GM21390 (cell line): Measurements from ENCODE around the gene DSCAM.
"Not testable (repeated sequence)": the region's sequence is repeated elsewhere in the genome, so short reads cannot be mapped to it uniquely, and the experiment has no call there.

Experiments
- ATAC-seq: cut with Tn5 transposase; IDR thresholded peaks from one replicate; pipeline ENCODE4 v1.9.1; 2021; ENCODE audit not compliant: unreplicated experiment

DSCAM gene

DNA sequence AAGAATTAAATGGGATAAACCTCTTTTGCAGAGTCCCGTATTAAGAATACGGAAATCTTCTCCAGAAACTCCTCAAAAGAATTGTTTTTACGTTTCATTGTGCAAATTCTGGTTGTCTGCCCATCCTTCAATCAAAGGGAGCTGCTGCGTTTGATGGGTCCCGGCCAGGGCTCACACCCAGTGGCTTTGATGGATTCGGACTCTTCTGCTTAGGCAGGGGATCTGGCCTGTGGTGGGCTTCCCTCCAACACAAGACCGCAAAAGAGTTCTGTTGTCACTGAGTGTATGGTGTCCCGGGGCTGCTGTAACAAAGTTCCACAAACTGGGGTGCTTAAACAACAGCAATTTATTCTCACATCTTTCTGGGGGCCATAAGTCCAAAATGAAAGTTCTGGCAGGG is 577.7 kb downstream of the DSCAM start:
- ATAC-seq: no peak

DNA sequence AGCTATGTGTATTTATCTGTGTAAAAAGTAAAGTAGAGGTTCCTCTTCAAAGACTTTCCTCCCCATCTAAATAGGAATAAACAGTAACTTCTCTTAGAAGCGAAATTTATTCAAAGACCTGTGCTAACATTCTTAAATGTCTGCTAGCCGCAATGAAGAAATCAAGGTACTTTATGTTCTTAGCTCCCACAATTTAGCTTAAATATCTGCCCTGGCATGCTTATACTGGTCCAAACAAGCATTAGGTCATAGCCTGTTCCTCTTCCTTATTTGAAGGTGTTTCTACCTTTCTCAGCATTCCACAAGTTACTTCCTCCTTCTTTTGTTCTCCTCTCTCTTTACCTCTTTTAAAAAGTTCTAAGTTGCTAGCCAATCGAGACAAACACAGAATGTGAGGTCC is 588.5 kb downstream of the DSCAM start:
- not testable (repeated sequence) for ATAC-seq

DNA sequence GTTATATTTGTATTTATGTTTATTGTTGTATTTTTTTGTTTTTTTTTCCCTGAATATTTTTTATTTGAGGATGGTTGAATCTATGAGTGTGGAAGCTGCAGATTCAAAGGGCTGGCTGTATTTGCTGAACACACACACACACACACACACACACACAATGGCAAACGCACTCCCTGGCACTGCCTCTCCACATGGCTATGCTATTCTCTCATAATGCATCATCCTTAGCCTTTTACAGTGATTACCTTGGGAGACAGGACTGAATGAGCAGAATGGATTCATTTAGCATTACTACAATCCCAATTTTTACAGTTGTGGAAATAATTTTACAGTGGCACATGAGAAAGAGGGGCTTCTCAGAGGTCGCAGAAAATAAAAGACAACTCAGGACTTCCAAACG is 589.6 kb downstream of the DSCAM start:
- no peak for ATAC-seq

DNA sequence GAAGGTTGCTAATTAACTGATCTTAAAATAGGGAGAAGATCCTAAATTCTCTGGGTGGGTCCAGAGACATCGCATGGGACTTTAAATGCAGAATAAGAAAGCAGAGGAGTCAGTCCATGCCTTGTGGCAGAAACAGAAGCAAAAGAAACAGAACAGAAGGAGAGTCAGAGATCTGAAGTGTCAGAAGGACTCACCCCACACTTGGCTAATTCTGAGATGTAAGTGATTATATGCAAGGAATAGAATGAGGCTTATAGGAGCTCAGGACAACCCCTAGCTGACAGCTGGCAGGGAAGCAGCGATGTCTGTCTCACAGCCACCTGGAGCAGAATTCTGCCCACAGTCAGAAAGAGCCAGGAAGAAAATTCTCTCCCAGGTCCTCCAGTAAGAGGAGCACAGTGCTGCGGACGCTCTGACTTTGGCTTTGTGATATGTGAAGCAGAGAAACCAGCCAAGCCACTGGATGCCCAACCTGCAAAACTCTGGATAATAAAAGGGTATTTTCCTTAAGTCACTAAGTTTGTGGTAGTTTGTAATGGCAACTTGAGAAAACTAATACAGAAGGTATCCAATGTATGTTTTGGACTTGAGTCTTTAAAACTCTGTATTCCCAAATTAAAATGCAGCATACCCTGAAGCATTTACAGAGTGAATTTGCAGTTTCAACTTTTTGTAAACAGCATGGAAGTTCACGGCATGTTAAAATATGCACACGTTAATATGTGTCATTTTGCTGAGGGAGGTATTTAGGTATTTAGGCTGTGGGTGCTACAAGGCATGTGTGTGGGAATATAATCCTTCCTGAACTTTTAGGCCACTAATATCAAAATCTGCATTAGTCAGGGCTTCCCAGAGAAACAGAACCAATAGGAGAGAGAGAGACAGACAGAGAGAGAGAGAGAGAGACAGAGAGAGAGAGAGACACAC is 591.2 kb downstream of the DSCAM start:
- ATAC-seq: no peak

DNA sequence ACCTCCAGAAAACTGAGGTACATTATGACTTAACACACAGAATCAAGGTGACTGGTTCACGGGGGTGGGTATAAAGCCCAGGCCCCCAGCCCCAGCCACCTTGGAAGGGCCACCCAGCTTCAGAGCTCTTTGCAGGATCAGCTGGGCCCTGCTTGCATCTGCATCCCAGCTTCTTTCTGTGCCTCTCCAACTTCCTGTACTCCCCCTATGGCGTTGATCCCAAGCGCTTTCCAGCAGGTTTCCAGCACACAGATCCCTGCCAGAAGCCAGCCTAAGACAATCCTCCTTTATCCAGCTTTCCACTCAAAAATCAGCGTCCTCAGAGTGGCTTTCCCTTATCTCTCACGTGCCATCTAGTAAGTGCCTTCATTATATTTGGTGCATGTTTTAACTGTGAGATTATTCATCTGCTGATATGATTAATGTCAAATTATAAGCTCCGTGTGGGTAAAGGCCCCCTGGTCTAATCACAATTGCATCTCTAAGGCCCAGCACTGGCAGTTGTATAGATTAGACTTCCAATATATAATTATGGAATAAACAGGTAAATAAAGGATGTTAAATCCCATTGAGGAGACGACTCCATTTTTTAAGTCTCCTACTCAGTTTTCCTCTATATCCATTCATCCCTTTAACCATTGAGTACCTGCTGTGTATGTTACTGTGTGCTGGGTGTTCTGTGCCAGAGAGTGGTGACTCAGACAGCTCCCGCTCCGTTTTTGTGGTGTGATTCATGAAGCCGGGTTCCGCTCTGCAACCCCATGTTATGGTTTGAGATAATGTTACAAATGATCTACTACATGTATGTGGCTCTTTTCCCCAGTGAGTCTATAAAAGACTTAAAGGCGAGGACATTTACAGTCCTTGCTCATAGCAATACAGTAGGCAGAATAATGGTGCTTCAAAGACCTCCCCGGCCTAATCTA is 592.2 kb downstream of the DSCAM start:
- ATAC-seq: no peak

DNA sequence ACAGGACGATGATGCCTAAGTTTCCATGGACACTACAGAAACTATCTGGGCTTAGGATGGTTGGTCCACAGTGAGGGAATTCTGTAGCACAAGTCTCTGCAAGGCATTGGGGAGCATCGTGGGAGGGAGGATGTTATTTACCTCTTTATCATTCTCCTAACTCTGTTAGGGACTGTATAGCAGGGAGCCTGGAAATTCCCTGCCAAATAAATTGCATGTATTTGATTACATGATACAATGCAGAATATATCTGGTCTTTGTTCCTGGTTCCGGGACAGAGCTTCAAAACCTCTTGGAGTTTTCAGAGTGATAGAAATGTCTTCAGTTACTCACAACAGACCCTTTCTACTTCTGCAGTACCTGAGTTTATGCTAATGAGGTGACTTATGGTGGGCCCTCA is 593.8 kb downstream of the DSCAM start:
- ATAC-seq: no peak

DNA sequence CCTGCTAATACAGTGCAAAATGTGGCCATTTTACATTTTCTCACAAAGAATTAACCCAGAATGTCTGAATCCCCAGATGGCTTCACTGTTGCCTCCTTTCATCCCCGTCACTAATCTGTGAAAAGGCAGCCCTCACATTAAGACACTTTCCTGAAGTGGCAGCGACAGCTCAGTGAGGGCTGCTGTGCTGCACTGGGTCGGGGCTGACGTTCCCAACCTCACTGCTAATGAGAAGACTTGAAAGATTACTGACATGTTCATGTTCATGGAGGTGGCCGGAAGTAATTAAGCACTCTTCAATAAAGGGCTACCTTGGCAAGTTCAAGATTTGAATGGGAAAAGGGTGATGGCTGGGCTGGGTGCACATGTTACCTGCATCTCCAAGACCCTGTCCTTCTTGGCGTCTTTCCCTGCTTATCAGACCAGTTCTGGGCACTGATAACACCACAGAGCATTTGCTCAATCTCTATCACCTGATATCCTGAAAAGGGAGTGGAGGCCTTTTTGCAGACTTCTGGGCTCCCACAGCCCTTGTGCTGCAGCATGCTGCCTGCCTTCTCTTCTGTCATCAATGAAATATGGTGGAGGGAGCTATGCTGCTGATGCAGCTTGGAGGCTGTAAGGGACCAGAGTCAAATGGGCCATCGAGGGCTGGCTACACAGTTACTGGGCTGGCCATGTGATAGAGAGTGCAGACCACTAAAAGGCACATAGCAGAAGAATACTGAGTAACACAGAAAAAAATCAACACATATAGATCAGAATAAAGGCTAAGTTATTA is 596.3 kb downstream of the DSCAM start:
- no peak for ATAC-seq

DNA sequence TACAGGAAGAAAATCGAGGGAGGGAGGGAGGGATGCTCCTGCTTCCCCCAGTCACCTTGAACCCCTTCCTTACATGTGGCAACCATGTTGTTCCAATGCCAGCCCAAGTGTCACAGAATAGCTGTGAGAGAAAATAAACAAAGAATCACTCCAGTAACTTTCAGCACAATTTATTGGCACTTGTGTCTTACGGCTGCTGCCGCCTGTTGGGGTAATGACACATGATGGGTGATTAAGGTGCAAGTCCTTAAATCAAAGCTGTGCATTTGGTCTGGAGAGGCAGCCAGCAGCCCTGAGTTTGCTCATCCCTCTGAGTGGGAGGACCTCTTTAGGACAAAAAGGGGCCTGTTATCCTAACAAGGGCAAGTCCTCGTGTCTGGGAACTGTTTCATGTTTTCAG is 602.0 kb downstream of the DSCAM start:
- ATAC-seq: no peak

DNA sequence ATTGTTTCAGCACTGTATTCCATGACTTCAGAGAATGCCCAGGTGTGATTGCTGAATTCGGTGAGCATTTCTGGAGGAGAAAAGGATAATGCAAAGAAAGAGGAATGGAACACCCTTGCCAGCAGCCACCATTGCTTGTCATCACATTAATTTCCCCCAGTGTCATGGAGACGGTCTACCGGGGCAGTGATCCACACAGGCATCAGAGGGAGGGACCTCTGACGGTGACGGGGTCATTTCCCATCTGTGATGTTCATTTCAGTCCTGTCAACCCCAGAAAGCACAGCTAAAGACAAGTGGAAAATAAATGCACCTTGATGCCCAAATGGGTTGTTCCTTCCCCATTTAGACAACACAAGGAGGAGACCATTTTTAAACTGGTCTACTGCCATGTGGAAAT is 603.3 kb downstream of the DSCAM start:
- ATAC-seq: no peak

DNA sequence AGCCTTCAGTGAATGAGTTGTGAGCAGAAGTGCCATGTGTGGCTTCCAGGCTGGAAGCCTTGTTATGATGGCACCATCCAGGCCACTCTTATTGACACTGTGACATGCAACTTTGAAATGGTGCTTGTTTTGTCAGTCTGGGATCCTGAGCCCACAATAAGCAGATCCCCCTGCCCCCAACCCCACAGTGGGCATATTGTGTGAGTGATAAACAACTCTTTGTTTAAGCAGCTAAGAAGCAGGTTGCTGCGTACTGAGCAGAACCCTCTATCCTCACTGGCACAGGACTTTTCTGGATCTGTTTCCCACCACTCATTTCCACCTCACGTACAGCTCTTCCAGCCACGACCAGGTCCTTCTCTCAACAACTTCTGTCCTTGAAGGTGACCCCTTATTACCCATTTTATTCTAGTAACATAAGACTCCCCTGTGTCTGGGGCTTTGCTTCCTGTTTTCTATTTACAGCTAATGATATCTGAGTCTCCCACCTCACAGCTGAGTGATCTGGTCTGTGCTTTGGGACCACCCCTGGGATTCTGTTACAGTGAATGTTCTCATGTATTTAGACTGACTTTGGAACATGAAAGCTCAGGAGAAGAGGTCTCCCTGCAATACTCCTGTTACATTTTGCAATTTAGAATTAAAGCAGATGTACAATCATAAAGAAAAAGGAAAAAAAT is 604.2 kb downstream of the DSCAM start:
- ATAC-seq: no peak

DNA sequence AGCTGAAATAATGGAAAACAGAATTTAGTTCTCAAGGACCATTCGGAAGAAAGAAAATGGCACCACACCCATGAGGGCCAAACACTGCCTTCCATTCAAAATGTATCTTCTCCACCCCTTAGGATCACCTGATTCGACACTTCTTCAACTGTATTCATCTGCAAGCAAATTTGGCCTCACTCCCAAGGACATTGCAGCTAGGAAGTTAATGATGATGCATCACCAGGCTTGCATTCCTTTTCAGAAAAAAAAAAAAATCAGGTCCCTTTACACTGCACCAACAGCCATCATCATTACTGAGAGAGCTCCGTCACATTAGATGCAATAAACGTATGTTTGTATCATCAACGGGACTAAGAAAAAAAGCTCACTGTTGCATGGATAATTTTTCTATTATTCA is 611.4 kb downstream of the DSCAM start:
- ATAC-seq: no peak

DNA sequence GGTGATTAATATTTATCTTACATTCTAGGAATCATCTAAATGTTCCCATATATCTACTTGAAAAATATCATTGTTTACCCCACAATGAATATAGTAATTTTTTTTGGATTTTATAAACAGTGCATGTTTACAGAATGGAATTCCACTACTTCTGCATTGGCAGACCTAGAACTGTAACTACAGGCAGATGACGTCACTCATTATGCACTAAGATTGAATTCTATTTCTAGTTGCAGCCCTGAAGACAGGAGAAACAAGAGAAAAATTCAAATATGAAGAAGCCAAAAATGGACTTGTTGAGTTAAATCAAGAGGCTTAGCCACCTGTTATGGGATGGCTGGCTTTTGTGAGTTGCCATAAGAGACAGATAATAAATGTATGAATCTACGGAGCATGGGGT is 615.0 kb downstream of the DSCAM start:
- ATAC-seq: no peak

DNA sequence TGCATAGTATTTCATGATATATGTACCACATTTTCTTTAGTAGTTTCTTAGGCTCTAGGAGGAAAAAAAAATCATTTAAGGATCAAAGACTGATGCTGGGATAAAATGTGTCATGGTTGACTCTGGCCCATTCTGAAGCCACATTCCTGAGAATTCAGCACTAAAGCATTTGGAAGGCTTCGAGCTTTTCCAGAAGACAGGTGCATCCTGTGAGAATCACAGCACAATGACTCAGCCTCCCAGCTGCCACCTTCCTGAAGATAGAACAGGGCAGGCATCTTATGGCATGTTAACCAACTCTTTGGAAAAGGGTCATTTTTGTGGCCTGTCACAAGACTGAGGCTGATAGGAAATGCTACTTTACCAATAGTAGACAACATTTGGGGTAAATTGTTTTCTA is 619.9 kb downstream of the DSCAM start:
- no peak for ATAC-seq

DNA sequence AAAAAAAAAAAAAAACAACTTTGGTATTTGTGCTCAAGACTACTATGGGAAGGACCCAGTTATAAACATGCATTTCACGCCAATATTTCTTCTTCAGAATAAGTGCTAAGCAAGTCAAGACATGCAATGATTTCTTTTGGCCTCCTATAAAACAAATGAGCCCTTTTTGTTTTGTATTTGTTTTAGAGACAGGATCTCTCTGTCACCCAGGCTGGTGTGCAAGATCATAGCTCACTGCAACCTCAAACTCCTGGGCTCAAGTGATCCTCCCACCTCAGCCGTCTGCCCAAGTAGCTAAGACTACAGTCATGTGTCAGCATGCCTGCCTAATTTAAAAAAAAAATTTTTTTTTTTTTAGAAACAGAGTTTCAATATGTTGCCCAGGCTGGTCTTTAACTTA is 631.0 kb downstream of the DSCAM start:
- no peak for ATAC-seq

DNA sequence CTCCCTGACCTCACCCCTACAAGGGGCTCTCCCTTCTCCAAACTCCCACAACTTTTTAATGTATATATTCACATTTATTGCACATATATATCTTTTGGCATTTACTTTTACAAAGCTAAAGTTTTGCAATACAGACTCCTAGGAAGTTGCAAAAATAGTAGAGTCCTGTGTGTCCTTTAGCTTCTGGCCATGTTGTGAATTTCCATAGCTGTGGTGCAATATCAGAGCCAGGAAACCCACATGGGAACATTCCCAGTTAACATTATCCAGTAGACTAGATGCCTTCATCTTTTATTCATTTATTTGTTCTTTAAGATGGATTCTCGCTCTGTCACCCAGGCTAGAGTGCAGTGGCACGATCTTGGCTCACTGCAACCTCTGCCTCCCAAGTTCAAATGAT is 636.7 kb downstream of the DSCAM start:
- ATAC-seq: no peak

DNA sequence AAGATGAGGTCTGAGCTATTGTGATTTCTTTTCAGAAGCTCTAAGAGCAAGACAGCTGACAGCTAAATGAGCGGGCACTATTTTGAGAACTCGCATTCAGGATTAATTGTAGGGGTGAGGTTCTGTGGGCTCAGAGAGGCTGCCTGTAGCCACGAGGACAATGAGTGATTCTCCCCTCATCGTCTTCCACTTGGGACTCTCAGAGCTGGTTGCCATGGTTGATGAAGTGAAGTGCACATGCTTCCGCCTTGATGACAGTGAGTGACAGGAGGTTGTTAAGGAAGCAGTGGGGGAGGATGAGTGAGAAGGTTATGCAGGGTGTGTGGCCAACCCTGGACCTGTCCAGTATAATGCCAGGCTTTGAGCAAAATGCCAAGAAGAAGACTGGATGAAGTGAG is 638.0 kb downstream of the DSCAM start:
- no peak for ATAC-seq

DNA sequence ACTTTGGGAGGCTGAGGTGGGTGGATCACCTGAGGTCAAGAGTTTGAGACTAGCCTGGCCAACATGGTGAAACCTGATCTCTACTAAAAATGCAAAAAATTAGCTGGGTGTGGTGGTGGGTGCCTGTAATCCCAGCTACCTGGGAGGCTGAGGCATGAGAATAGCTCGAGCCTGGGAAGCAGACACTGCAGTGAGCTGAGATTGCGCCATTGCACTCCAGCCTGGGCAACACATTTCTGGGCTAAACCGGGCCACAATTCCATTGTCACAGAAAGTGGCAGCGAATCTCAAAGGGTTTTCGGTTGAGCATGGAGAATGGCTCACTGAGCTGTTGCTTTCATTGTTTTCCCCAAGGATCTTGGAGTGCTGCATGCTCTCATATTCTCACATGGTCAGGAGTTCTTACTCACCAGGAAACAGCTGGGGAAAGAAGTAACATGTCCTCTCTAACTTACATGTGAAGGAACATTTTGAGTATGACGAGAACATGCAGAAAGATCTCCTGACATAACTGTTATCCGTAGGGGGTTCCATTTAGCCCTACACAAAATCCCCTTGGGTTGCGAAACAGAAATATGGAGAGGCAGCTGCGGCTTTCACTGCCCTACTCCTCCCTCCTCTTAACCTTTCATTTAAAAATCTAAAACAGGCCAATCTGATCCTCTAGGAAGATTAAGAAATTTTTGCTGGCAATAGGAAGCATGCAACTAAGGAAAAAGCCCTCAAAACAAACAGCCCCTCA is 638.6 kb downstream of the DSCAM start:
- ATAC-seq: no peak

DNA sequence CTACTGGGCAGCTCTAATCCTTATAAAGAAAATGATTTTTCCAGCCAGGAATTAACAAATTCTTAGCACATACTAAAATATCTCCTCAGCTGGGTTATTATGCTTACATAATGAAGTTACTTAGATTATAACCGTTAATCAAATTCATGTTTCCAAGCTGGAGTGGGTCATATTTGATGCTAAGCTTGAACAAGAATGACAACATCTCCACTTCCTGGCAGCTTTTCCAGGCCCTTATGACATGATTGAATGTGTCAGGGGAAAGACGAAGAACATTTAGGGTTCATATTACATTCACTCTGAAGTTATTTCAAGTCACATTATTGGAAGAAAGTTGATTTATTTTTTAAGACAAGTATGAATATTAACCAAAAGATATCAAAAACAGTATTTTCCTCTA is 646.0 kb downstream of the DSCAM start:
- ATAC-seq: no peak

DNA sequence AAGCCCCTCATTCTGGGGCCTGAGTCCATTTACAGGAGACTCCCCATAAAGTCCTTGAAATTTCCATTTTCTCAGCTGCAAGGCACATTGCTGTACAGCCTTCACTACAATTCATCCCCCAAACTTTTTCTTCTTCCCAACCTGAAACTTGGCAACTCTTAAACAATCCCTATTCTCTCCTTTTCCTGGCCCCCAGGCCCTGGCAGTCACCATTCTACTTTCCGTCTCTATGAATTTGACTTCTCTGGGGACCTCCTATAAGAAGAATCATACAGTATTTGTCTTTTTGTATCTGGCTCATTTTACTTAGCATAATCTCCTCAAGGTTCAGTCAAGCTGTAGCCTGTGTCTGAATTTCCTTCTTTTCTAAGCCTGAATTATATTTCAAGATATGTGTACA is 646.8 kb downstream of the DSCAM start:
- ATAC-seq: no peak
